Activated CD4-positive, CD25-positive, alpha-beta regulatory T cell treated with anti-CD3 and anti-CD28 coated beads, Interleukin-2, amount 50 U/mL, for 72 hours (primary cell): ENCODE data around the gene RGCC.
"Not testable (repeated sequence)": the region's sequence is repeated elsewhere in the genome, so short reads cannot be mapped to it uniquely, and the experiment has no call there.

Experiments used
- DNase-seq: peaks from one replicate; pipeline ENCODE4 v3.0.0; 2021

RGCC gene

DNA sequence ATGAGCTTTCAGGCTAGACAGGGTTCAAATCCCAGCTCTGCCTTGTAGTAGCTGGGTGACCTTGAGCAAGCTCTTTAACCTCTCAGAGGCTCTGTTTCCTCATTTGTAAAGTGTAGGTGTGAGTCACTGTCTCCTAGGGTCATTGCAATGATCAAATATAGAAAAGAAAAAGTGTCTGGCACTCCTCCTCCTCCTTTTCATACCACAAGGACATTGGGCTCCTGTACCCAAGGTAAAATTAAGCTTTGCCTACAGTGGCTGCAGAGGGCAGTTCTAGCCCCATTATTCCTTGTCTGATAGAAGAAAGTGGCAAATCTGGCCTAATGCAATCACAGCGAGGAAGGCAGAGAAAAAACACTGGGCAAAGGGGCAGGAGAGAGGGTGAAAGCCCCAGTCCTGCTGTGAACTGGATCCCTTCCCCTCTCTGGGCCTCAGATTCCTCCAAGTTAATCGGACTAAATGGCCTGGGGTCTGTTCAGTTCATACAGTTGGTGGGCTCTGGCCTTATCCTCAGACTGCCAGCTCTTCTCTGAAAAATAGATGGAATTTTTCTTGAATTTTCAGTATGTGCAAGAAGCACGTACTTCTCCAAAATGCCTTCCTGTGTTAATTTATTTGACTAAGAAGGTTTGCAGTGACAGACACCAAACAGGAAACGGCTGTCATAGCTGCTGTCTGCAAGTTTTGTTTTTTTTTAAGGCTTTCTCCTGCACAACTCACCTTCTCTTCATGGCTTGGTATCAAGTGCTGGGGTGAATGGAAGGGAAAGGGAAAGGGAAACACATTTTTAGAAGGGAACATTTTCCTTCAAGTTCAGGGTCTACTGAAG, 35.3 kb downstream of the RGCC start:
- no peak for DNase-seq

DNA sequence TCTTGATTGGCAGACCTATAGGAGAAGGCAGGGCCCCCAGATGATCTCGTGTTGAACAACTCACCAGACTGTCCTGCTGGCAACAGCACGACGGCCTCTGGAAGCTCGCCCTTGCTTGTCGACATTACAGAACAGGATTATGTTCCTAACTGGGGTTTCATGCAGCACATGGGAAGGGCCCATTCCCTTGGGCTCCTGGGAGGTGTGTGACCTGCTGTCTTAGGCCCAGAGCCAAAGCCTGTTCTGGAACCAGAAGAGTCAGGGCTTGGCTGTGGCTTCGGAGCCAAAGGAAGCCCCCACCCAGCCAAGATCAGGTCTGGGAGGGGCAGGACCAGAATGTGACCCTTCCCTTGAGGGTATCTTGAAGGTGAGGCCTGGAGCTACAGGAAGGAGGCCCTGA, 36.9 kb downstream of the RGCC start:
- DNase-seq, result no peak

DNA sequence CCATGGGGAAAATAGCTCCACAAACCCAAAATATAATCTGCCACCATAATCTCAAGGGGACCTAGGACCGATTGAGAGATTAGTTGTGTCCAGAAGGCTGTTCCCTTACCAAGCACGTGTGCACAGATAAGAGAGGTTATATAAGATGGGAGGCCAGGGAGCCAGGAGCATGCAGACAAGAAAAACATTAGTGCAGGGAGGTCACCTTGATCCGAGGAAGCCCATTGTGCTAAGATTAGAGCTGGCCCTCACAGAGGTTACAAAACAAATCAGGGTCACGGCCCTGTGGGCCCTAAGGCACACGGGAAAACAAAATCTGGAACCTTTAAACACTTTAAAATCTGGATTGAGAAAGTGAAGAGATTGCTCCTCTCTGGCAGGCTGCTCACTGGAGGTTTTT, 37.7 kb downstream of the RGCC start:
- no peak for DNase-seq

DNA sequence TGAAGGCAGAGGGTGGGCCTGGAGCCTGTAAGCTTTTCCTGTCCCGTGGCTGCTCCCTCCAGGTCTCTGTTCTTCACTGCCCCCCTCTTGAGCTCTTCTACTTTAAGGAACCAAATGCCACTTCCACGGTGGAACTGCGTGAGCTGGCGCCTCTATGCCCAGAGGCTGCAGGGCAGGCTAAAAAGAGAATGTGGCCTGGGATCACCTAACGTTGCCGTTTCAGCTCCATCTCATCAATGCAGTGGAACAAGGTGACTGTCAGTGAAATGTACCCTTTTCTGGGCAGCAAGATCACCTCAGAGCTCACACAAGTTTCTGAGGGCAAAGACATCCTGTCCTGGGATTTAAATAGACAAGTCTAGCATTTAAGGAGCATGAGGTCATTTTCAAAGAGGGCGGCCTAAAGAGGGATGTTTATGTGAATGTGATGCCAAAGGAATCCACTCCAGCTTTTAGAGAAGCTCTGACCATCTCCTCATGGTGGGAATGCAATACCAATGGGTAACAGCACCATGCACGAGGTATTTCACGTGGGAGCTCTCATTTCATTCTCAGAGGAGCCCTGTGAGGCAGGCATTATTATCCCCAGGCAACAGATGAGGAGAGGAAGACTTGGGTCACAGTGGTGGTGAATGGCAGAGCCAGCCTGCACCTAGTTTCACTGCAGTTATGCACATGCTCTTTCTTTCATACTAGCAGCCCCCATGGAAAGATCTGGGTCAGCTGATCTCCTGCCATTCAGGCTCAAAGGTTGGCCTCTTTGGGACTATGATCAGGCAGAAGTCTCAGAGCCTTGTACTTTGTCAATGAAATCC, 39.3 kb downstream of the RGCC start:
- no peak for DNase-seq

DNA sequence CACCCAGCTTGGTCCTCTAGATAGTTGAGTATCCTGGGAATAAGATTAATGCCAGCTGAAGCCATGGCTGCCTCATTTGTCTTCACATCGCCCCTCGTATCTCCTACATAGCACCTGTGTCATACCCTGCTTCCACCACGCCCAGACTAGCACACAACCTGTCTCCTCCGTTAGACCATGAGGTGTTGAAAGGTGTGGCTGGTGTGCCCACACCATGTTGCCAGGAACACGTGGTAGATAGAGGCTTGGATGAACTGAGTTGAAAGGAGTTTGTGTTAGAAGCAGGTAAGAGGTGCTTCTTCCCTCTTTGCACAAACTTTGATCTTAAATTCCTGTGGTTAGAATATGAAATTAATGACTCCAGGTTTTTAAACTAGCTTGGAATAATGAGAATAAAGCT, 40.1 kb downstream of the RGCC start:
- no peak for DNase-seq

DNA sequence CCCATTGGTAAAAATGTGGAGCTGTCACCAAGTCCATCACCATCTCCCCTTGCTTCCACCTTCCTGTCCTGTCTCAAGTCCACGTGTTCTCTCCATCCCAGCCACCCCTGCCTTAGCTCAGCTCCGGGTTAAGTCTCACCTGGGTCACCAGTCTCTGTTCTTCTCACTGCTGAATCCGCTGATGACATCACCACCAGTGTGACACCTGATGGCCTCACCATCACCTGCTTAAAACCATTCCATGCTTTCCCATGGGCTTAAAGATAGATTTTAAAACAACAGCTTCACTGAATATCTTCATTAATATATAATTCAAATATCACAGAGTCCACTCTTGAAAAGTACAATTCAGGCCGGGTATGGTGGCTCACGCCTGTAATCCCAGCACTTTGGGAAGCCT, 42.1 kb downstream of the RGCC start:
- no peak for DNase-seq

DNA sequence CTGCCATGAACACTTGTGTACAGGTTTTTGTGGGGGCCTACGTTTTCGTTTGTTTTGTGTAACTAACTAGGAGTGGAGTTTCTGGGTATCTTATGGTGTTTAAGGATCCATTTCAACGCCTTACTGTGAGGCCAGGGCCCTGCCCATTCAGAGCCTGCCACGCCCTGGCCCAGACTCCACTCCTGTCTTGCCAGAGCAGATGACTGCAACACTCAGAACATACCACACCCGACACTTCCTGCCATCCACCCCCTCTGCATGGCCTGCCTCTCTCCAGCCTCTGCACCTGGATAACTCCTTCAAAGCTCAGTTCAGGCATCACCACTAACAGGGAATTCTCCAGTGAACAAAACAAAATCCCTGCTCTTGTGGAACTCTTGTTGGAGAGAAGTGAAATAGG, 43.2 kb downstream of the RGCC start:
- no peak for DNase-seq

DNA sequence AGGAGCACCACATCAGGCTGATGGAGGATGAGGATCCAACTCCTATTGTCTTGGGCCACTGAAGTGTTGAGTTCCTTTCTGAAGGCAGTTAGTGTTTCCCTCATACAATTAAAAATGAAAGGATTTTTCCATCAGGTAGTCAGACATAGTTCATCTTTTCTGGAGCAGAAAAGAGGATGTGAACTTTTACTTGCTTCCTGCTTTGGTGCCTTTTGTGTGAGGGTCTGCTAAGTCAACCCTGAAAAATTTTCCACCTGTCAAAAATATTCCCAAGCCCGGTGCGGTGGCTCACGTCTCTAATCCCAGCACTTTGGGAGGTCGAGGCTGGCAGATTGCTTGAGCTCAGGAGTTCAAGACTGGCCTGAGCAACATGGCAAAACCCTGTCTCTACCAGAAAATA, 43.9 kb downstream of the RGCC start:
- no peak for DNase-seq

DNA sequence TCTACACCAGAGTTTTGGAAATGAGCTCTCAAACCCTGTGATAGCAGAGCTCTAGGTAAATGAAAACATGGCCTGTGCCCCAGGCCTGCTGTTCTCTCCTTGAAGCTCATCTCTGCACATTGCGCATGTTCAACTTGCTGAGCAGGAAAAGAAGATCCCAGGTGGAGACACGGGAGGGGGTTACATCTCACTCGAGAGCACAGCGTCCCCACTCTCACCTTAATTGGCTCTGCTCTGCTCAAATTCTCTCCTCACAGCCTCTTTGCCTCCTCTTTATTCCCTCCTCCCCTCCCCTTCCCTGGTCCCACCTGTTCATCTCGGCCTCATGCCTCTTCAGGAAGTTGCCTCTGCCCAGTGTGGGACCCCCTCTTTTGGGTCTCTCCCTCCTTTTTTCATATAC, 44.7 kb downstream of the RGCC start:
- DNase-seq, result no peak

DNA sequence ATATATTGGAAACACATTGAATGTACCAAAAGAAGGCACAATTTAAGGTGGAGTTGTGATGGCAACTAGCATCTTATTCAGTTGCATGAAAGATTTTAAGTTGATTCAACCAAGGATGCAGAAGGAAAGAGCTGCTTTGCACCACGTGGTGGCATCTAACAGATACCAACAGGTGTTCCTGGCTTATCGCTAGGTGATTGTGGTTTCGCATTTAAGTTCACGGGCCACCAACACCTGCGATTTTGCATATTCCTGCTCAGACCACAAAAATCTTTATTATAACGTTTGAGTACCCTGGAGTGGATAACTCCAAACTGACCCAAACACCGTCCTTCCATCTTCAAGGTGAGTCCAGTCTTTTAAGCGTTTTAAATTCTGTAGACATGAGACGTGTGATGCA, 45.3 kb downstream of the RGCC start:
- DNase-seq, result no peak

DNA sequence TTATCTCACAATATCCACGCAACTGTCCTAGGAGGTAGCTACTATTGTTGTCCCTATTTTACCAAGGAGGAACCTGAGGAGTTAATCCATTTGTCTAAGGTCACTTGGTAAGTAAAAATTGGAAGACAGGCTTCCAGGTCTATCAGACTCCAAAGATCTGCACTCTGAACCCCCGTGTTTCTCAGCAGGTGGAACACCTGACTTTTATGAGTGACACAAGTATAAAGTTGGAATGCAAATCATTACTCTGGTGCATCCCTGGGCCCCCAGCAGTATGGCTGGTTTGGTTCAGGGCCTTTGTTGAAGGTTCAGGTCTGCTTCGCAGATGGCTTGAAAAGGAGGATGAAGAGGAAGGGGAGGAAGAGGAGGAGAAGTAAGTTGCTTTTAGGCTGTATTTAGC, 46.0 kb downstream of the RGCC start:
- DNase-seq, result no peak

DNA sequence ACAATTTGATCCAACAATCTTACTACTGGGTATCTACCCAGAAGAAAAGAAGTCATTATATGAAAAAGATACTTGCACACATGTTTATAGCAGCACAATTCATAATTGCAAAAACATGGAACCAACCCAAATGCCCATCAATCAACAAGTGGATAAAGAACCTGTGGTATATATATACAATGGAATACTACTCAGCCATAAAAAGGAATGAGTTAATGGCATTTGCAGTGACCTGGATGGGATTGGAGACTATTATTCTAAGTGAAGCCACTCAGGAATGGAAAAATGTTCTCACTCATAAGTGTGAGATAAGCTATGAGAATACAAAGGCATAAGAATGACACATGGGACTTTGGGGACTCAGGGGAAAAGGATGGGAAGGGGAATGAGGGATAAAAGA, 47.3 kb downstream of the RGCC start:
- not testable (repeated sequence) for DNase-seq

DNA sequence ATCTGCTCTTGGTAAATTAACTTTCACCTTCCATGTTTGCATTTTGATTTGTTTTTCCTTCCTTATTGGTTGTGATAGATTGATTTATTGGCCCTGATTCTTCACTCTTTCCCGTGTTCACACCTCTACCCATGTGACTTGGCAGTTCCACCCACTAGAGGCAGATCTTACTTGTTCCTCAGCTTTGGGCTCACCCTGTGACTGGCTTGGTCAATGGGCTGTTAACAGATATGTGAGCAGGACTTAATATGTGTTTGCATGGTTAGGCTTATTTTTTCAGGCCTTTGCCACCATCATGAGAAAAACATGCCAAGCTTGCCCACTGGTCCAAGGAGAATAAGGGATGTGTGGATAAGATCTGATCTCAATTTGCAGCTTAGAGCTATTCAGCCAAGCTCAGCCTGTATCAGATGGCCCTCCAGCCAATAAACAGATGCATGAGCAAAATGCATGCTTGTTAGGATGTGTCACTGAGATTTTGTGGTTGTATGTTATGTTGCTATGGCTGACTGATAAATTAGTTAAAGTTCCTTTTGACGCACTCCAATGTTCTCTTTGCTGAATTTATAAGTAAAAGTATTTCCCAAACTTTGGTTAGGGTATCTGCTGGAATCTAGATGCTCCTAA, 48.0 kb downstream of the RGCC start:
- DNase-seq, result no peak

DNA sequence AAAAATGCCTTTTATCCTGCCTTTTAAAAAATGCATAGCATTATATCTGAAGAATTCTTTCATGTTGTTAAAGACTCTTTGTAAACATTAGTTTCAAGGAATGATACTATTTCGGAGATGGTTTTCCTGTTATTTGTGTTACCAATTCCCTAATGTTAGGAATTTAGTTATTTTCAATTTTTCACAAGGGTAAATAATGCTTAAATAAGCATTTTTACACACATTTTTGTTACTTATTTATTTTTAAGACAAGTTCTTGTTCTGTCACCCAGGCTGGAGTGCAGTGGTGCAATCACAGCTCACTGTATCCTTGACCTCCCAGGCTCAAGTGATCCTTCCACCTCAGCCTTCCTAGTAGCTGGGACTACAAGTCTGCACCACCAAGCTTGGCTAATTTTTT, 49.0 kb downstream of the RGCC start:
- DNase-seq, result no peak

DNA sequence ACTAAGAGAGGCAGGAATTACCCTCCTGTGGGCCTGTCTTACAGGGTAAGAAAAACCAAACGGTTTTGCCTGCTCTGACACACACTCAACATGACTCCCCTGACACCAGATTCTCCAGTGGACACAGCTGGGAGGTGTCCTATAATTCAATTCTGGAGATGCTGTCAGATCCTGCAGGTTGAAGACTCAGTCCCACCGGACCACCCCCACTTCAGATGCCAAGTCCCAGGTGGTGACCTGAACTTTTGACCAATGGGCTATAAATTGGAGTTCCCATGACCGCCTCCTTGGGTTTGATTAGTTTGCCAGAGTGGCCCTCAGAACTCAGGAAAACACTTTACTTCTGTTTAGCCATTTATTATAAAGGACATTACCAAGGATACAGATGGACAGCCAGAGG, 52.6 kb downstream of the RGCC start:
- DNase-seq, result no peak

DNA sequence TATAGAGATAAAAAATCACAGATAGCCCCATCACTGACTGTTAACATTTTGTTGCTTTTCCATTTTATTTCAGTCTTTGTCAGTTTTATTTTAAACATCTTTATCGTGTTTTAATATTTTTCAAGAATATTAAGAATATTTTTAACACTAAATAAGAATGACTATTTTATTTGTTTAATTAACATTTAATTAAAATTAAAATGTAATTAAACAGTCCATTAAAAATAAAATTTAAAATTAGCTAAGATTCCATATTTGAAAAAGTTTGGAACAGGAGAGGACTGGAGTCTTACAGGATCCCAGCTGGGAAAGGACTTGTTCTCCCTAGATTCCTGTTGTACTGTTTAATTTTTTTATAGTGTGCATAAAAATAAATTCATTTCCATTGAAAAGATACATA, 54.5 kb downstream of the RGCC start:
- DNase-seq, result no peak

DNA sequence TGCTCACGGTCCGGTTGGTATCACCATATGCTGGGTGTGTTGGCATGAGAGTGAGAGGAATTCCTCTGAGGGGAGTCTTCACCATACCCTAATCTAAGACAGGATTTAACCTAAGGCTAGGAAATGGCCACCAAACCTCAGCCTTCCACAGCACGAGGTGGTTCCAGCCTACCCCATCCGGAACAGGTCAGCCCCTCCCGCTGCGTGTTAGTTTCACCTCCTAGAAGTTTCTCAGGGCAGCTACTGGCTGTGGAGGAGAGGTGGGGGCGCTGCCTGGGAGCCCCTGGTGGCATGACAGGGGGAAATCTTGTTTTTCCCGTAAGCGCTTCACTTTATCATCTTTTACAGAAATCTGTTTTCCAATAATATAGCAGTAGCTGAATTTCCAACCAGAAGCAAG, 55.1 kb downstream of the RGCC start:
- no peak for DNase-seq

DNA sequence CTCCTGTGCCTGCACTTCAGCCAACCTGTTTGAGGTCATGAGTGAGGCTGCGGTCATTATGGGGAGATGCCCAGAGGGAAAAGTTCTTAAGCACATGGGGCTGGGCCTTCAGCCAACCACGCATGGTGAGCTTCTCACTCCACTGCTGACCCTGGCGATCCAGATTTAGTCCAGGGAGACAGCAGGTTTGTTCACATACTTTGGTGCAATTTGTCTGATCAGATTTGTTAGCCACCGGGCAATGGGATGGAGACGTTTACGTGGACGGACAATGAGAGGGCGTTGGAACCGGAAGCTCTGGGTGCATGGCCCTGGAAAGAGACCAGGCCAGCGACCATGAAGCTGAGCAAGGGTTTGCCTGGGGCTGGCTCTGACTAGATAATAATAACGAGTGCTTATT, 56.2 kb downstream of the RGCC start:
- no peak for DNase-seq

DNA sequence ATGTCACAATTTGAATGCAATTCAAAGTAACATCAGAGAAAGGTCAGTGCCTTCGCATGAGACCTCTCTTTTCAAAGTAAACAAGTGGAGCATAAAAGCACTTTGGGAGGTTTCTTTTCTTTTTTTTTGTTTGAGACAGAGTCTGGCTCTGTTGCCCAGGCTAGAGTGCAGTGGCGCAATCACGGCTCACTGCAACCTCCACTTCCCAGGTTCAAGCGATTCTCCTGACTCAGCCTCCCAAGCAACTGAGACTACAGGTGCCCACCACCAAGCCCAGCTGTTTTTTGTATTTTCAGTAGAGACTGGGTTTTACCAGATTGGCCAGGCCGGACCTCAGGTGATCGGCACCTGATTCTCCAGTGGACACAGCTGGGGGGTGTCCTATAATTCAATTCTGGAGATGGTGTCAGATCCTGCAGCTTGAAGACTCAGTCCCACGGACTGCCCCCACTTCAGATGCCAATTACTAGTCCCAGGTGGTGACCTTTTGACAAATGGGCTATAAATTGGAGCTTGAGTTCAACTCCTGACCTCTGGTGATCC, 57.6 kb downstream of the RGCC start:
- DNase-seq, result no peak

DNA sequence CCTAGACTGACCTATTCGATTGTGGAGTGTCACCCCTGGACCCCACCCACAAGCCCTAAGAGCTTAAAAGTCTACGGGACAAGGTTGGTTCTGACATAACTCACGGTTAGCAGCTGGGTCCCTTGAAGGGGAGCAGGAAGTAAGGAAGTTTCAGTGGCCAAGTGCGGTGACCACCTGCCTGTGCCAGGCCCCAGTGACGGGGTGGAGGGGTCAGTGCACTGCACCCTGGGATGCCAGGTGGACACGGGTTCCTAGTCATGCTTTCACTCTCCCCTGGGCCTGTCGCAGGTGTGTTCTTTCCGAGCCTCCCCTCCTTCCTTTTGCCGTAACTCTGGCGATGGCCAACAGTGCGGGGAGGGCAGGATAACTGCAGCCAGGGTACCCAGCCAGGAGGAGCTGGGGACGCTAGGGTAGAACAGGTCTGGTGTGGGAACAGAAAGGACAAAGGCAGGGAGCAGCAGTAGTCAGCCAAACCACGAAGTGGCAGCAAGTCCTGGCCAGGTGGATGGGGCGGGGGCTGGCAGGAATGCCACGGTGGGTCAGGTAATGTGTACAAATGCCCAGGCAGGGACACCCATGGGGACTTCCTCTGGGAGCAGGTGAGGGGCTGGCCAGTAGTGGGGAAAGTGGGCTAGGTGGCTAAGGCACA, 58.3 kb downstream of the RGCC start:
- no peak for DNase-seq

DNA sequence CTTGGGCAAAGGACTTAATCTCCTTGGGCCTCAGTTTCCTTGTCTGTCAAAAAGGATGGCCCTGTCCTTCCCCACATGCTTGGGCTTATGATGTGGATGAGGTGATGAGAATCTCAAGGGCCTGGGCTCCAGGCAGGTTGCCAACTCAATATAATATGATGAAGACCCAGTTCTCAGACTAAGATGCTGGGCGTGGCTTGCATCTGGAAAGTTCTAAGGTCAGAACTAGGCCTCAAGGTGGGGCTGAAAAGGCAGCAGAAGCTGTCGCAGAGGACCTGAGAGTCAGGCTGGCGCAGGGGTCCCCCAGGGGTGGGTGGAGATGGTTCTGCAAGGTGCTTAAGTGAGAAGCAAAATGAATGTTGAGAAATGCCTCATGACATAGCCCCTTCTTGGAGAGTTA, 58.8 kb downstream of the RGCC start:
- no peak for DNase-seq

DNA sequence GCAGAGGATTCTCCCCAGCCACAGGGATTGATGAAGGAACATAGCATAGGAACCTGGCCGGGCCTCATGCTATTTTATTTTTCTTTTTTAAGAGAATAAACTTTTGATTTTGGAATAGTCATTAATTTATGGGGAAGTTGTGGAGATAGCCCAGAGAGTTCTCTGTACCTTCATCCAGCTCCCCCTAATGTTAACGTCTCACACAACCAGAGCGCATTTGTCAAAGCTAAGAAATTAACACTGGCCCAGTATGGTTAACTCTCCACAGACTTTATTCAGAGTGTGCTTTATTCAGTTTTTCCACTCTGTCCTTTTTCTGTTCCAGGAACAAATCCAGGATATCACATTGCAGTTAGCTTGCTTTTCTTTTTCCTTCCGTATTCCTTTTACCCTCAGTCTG, 59.4 kb downstream of the RGCC start:
- DNase-seq, result no peak

DNA sequence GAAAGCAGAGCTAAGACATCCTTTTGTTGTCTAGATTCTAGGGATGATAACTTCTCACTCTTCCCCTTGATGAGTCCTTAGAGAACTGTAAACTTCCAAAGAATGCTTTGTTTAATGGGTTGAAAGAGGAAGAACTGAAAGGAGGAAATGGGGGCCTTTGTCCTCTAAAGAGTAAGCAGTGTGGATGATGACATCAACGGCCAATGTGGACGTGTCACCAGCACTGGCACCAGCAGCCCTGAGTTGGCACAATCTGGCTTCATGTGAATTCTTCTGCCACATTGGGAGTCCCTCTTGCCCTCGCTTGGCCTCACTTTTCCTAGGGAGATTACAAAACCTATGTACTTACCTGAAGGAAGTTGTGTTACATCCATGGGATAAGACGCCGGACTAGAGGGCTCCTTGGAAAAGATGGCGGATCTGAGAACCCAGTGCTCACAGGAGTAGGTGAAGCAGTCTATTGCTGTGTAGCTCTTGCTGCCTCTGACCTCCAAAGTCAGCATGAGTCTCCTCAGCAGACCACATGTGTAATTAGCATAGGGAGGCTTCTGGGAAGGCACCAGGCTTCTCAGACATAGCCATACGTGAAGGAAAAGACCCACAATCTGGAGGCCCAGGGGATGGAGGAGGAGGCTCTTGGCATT, 62.8 kb downstream of the RGCC start:
- no peak for DNase-seq
